Stimulated activated CD8-positive, alpha-beta memory T cell treated with anti-CD3 and anti-CD28 coated beads, Interleukin-7, amount 100 ng/mL, for 1 hour (primary cell): ENCODE measurements around the gene PUM1.
"Not testable (repeated sequence)": the region's sequence is repeated elsewhere in the genome, so short reads cannot be mapped to it uniquely, and the experiment has no call there.

Experiments
- DNase-seq, 2 donors: peaks; one replicate each; pipeline ENCODE4 v3.0.0-alpha.2; 2020; ENCODE audit warnings: low read depth in 2 of 2

PUM1 gene

GRCh38 chr1:30964706-30965105 lies 100.8 kb downstream of the PUM1 start:
- DNase-seq, result no peak

DNA sequence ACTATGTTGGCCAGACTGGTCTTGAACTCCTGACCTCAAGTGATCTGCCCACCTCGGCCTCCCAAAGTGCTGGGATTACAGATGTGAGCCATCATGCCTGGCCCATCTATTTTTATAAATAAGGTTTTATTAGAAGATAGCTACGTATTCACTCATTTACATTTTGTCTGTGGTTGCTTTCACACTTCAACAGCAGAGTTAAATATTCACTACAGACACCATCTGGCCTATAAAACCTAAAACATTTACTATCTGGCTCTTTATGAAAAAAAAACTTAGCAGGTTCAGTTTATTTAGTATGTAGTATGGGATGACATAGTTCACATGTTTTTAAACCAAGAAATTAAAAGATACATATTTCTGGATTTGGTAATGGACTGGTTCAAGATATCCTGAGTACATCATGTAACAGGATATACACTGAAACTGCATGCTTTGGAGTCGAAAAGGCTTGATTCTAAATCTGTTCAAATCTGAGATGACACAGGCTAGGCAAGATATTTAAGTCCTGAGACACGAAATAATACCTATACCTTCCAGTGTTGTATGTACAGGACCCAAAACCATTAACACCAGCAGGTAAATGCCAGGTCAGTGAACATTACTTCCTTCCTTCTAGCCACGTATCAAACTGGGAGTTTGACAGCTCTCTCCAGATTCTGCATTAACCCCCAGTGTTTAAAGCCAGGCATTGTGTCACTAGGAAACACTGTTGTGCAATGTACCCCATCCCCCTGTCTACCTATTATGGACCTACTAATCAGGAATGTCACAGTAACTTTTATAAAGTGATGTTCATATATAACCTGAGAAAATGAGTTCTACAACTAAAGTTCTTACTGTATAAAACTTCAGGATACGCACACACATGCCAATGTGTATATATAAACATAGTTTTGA lies 102.7 kb downstream of the PUM1 start:
- DNase-seq, result no peak

DNA sequence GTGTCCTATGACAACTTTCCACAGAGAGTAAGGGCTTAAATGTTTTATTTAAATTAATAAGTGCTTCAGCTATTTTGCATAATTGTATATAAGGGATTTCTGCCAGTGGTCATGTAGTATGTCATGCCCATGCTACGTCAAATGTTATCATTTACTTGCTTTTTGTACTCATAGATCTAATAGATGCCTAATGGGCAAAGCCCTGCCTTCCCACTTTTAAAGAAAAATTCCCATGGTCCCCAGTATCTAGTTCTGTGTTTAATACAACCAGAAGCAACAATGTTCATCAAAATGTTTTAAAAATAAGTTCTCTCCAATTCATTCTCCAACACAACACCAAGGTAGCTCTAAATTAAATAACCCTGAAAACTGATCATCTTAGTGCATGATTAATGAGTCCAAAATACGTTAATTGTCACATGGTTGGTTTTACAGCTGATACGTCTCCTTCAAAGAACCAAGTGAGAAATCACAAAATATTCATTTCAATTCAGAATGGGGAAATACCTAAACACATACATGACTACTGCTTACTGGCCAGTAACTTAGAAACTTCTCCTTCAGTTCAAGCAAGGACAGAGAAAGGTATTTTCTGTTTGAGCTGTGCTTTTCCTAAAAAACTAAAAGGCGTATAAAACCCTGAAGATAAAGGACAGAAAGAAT lies 107.8 kb downstream of the PUM1 start:
- DNase-seq, result no peak

DNA sequence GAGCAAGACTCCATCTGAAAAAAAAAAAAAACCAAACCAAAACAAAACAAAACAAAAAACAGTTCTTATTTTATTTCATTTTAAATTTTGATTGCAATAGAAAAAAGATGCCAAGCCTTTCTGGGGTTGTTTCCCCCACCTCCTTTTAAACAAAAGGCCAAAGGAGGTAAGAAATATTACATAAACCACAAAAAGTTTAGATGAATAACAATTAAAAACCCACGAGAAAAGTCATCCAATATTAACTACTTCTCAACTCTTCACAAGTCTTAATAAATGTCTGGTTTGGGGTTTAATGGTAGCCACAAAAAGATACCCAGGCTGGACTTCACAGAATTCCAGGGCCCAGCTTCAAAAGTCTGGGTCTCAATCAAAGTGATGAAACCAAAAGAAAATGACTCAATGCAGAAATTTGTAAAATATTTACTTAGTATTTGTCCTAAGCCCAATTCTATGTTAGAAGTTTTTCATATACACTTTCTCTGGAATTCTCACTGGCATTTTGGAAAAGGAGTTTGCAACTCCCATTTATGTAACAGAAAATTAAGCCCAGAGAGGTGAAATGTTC lies 110.0 kb downstream of the PUM1 start:
- DNase-seq, result no peak

DNA sequence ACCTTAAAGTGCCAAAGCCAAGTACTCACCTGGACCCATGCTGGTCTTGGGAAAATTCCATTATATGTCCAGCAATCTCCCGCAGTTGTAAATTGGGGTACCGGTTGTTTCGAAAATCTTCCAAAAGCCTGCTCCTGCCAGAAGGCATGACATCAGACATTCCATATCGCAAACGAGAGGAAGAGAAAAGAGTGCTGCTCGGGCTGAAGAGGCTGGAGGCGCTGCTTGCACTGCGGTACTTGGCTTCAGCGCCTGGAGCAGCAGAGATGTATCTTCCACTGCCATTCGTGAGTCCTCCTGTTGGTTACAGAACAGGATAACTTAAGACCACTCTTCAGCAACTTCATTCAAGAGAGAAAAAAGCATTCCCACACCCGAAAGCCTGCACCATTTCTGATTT lies 111.8 kb downstream of the PUM1 start:
- DNase-seq, result no peak

DNA sequence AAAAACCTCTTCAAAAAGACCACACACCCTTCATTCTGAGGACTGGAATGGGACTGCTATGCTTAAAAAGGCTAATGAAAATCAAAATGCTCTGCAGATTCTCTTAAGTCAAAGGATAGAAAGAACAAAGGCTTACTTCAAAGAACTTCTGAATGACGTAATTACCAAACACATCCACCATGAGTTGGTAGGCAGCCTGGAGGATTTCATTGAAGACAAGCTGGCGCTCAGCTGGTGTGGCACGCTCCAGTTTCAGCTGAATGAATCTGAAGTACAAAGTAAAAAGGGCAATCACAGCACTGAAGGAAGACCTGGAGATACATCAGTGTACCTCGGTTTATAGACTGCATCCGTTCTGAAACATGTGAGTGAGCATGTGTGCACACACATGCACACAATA lies 113.4 kb downstream of the PUM1 start:
- DNase-seq, result no peak

DNA sequence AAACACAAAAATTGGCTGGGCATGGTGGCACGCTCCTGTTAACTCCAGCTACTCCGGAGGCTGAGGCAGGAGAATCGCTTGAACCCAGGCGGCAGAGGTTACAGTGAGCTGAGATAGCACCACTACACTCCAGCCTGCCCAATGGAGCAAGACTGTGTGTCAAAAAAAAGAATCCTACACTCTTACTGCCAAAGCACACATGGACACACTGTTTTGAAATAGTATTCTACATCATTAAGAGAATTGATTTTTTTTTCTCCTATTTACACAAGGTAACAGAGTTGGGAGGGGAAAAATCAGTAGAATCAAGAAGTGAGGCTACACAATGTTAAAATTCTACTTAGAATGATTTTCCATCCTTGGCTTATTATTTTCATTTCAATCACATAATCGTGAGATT lies 114.8 kb downstream of the PUM1 start:
- DNase-seq, result no peak

GRCh38 chr1:30950053-30950452 lies 115.5 kb downstream of the PUM1 start:
- DNase-seq, result no peak

DNA sequence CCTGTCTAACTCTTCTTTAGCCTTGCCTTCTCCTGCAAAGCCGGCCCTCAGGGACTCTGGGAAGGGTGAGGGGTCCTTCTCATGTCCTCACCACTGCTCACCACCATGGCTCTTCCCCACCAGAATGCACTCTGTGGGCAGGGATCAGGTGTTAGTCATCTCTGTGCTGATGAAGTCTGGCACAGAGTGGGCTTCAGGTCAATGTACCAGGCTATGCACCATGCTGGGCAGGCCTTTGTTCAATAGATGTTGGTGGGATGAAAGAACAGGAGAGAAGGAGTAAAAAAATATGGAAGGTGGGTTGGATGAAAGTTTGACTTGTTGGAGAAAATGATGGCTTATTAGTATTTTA lies 116.1 kb downstream of the PUM1 start:
- DNase-seq, result not testable (repeated sequence)

GRCh38 chr1:30948813-30949486 lies 116.6 kb downstream of the PUM1 start:
- not testable (repeated sequence) for DNase-seq

- DNase-seq, result no peak
Measured at GRCh38 chr1:30948278-30948677, 117.2 kb downstream of the PUM1 start.

DNA sequence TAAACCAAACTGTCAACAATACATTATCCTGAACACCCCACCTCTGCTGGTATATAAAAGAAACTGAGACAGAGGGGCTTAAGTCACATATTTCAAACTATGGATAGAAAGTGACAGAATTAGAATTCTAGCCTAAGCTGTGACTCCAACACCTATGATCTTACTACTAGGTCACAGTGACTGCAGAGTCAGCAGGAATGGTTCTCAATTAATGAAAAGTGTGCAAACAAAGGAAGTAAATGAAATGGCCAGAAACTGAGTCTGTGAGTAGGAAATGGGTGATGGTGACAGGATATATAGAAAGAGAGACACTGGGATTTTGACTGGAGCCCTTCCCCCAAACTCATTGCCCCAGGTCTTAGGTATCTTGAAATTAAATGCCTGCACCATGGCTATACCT lies 118.3 kb downstream of the PUM1 start:
- DNase-seq, result no peak

GRCh38 chr1:30942326-30942963 lies 123.1 kb downstream of the PUM1 start:
- no peak for DNase-seq

DNA sequence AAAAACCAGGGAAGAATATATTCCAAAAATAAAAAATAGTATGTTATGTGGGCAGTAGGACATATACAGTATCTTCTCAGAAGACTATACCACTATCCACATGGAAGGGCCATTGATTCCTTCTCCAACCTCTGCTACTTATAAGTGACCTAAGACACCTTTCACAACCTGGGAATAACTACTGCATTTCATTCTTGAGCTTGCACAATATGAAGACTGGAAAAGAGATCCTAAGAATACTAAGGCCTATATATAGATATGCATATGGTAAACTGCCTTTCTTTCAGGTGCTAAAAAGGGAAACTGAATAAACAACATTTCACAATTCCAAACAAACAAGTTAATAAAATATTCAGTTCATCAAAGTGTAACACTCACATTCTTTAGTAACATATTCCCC lies 125.0 kb downstream of the PUM1 start:
- DNase-seq, result no peak

- DNase-seq, result no peak
Measured at GRCh38 chr1:30936541-30937171, 128.9 kb downstream of the PUM1 start.

GRCh38 chr1:30935758-30936157 lies 129.8 kb downstream of the PUM1 start:
- not testable (repeated sequence) for DNase-seq

GRCh38 chr1:30934613-30935012 lies 130.9 kb downstream of the PUM1 start:
- no peak for DNase-seq

DNA sequence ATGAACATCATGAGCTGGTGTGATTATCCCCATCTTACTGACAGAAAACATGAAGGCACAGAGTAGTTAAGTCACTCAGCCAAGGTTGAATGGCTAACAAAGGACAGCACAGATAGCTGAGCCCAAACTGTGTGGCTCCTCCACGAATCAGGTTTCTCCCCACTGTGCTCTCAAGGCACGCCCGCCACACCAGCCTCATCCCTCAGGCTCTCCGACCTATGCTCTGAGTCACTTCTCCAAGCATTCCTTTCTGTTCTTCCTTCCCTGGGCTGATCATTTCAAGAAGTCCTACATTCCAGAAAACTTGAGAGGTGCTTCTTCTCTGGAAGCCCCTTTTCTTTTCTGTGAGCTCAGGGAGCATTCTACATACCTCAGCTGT lies 131.7 kb downstream of the PUM1 start:
- DNase-seq, result no peak

DNA sequence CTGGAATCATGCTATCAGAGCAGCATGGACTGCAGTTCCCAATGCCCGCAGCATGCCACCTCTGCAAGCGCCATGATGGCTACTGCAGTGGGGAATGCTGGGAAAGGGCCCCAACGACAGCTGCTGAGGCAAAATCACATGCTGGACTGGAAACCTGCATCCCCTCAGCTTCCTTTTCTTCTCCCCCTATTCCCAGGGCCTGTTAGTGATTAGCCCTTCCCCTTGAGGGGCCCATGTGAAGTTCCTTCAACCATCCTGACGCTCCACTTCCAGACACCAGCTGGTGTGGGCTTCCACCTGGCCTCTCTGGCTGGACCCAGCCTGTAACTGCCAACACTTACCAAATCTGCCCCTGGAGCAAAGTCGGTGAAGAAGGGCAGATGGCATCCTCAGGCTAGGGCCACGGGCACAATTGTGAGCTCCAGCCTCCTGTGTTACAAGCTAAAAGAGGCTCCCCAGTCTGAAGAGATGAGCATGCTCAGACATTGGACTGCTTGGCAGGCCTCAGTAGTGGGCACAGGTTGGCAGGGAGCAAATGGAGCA lies 134.8 kb downstream of the PUM1 start:
- no peak for DNase-seq

- DNase-seq, result no peak
Measured at GRCh38 chr1:30929944-30930525, 135.5 kb downstream of the PUM1 start.
